ENCODE results near the gene WWOX. TPM values are rescaled to one million over a fixed set of nuclear protein-coding genes. Genes with fewer than 3 reads are reported as not detected.
A peak's percentile ranks its signal among the peaks of the same experiment; 100 is the strongest.

Gene WWOX
- total RNA-seq, 1 donor from 2014 or later, result 19.2 TPM

- H3K4me3 ChIP-seq, result no peak overlapping the region
- intact Hi-C loops (cut with DNase I), result no loop called here
- TF ChIP-seq, protein P1, sequence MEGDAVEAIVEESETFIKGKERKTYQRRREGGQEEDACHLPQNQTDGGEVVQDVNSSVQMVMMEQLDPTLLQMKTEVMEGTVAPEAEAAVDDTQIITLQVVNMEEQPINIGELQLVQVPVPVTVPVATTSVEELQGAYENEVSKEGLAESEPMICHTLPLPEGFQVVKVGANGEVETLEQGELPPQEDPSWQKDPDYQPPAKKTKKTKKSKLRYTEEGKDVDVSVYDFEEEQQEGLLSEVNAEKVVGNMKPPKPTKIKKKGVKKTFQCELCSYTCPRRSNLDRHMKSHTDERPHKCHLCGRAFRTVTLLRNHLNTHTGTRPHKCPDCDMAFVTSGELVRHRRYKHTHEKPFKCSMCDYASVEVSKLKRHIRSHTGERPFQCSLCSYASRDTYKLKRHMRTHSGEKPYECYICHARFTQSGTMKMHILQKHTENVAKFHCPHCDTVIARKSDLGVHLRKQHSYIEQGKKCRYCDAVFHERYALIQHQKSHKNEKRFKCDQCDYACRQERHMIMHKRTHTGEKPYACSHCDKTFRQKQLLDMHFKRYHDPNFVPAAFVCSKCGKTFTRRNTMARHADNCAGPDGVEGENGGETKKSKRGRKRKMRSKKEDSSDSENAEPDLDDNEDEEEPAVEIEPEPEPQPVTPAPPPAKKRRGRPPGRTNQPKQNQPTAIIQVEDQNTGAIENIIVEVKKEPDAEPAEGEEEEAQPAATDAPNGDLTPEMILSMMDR (IDR thresholded peaks at IDR 0.05), result no peak
- H3K9me3 ChIP-seq, result no peaks in the 10 kb centered on the region
- no peak for ATAC-seq
- no peak for DNase-seq
- H3K4me1 ChIP-seq, result peaks cover 14% of the 10 kb centered on the region
- H3K36me3 ChIP-seq, result no peaks in the 10 kb centered on the region
- H3K27ac ChIP-seq, result no peak overlapping the region
- peaks cover 4% of the 10 kb centered on the region for H3K27me3 ChIP-seq (ENCODE audit: low read depth)
Observed at GRCh38 chr16:78098087-78098486, 1.4 kb upstream of the WWOX start.

- ATAC-seq (no peak), DNase-seq (no peak)
- peaks cover 14% of the 10 kb centered on the region for H3K4me1 ChIP-seq
- no peaks in the 10 kb centered on the region for H3K36me3 ChIP-seq
- peak overlapping the region; percentile 91 for H3K27ac ChIP-seq
- intact Hi-C loops (cut with DNase I), result no loop called here
- H3K9me3 ChIP-seq, result no peaks in the 10 kb centered on the region
- TF ChIP-seq, protein P1 (IDR thresholded peaks at IDR 0.05), result no peak
- H3K4me3 ChIP-seq, result peak overlapping the region; percentile 83
- H3K27me3 ChIP-seq (ENCODE audit: low read depth), result peaks cover 4% of the 10 kb centered on the region
Observed at GRCh38 chr16:78098595-78099270, 721 bp upstream of the WWOX start.

- Histone ChIP-seq H3K27me3 (ENCODE audit: low read depth) (no peaks in the 10 kb centered on the region), H3K4me3 (peak overlapping the region; percentile 83), H3K4me1 (peaks cover 14% of the 10 kb centered on the region), H3K27ac (peak overlapping the region; percentile 91), H3K36me3 (no peaks in the 10 kb centered on the region), H3K9me3 (no peaks in the 10 kb centered on the region)
- DNase-seq (no peak), ATAC-seq (no peak)
- TF ChIP-seq, protein P1 (IDR thresholded peaks at IDR 0.05), result peak; percentile 90
- intact Hi-C loops (cut with DNase I), result no loop called here
Observed at GRCh38 chr16:78100112-78100467, 636 bp downstream of the WWOX start.

DNA sequence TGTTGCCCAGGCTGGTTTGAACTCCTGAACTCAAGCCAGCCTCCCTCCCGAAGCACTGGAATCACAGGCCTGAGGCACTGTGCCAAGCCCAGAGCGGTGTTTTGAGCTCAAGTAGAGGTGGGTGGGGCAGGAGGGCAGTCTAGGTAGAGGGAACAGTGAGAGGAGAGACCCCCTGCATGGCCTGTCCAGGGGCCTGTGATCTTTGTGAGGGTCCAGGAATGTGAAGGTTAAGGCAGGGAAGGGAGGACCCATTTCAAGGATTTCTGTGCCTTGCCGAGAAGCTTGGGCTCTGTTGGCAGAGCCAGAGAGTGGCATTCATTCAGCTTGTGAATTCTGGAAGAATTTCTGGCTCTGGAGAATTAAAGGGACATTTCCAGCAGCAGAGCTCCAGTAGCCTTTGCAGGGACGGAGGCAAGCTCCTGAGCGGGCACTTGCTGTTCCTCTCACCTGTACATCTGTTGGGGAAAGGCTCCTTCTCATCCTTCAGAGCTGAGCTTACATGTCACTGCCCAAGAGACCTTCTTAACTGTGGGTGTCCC lies 2.7 kb downstream of the WWOX start:
- intact Hi-C loops (cut with DNase I), result no loop called here
- no peak overlapping the region for H3K4me3 ChIP-seq
- DNase-seq (no peak), ATAC-seq (no peak)
- H3K9me3 ChIP-seq, result no peaks in the 10 kb centered on the region
- no peaks in the 10 kb centered on the region for H3K36me3 ChIP-seq
- H3K4me1 ChIP-seq, result peaks cover 14% of the 10 kb centered on the region
- no peaks in the 10 kb centered on the region for H3K27me3 ChIP-seq (ENCODE audit: low read depth)
- TF ChIP-seq, protein P1 (IDR thresholded peaks at IDR 0.05), result no peak
- no peak overlapping the region for H3K27ac ChIP-seq

- H3K27me3 ChIP-seq (ENCODE audit: low read depth), result no peaks in the 10 kb centered on the region
- no peak overlapping the region for H3K27ac ChIP-seq
- no peak overlapping the region for H3K4me3 ChIP-seq
- ATAC-seq, result no peak
- no peaks in the 10 kb centered on the region for H3K36me3 ChIP-seq
- peaks cover 14% of the 10 kb centered on the region for H3K4me1 ChIP-seq
- intact Hi-C loops (cut with DNase I), result no loop called here
- H3K9me3 ChIP-seq, result no peaks in the 10 kb centered on the region
- TF ChIP-seq, protein P1 (IDR thresholded peaks at IDR 0.05), result no peak
- no peak for DNase-seq
Observed at GRCh38 chr16:78102865-78103264, 3.4 kb downstream of the WWOX start.

Measured in lower lobe of right lung (tissue), 2 donors.